ENCODE data around the gene MTIF2.
A peak's percentile ranks its signal among the peaks of the same experiment; 100 is the strongest.

The MTIF2 gene

DNA sequence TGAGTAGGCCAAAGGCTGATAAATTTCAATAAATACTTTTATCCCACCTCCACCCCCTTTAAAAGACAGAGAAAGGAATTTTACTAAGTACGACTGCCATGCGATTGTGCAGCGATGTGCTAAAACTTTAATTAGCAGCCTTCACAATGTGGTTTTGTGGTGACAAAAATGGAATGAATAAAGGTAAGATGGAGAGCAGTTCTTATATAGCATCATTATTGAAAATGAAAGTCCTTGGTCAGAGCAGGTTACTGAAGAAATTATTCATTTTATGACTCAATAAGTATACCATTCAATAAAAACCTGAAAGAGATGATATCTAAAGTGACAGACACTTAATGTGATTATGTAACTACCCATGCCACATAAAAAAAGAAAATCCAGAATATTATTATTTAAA, 33.2 kb upstream of the MTIF2 start:
- Histone ChIP-seq H4K20me1 (ENCODE audit: insufficient read depth) (no peaks in the 10 kb centered on the region), H2AFZ (ENCODE audit: low read depth) (no peak overlapping the region), H3K4me3 (IDR thresholded peaks at IDR 0.05; ENCODE audit: insufficient read depth, low read depth, low read length) (no peak overlapping the region), H3K27me3 (ENCODE audit: insufficient read depth, low read depth) (no peaks in the 10 kb centered on the region), H3K4me2 (no peak overlapping the region), H3K4me1 (ENCODE audit: low read depth, poor library complexity, severe bottlenecking) (peaks cover 12% of the 10 kb centered on the region), H3K36me3 (ENCODE audit: insufficient read depth) (no peaks in the 10 kb centered on the region), H3K79me2 (ENCODE audit: insufficient read depth, low read depth) (no peaks in the 10 kb centered on the region), H3K27ac (no peak overlapping the region), H3K9ac (no peak overlapping the region)
- TF ChIP-seq, protein P1, sequence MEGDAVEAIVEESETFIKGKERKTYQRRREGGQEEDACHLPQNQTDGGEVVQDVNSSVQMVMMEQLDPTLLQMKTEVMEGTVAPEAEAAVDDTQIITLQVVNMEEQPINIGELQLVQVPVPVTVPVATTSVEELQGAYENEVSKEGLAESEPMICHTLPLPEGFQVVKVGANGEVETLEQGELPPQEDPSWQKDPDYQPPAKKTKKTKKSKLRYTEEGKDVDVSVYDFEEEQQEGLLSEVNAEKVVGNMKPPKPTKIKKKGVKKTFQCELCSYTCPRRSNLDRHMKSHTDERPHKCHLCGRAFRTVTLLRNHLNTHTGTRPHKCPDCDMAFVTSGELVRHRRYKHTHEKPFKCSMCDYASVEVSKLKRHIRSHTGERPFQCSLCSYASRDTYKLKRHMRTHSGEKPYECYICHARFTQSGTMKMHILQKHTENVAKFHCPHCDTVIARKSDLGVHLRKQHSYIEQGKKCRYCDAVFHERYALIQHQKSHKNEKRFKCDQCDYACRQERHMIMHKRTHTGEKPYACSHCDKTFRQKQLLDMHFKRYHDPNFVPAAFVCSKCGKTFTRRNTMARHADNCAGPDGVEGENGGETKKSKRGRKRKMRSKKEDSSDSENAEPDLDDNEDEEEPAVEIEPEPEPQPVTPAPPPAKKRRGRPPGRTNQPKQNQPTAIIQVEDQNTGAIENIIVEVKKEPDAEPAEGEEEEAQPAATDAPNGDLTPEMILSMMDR (conservative IDR thresholded peaks at IDR 0.05; ENCODE audit: low read depth, low read length), result no peak

DNA sequence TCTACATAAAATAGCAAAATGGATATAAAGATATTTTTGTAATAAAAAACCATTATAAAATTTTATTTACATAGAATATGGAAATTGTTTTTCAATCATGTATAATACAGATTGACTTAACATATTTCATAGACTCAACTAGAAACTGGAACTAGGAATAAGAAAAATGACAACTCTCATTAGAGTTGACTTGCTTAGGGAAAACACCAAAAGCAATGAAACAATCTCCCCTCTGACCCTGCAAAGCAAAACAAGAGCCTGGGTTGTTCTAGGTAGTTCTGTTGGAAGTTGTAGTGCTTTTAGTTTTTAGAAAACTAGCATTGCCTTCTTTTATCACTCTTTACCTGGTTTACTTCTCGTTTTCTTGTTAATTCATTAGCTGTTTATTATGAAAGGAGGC, 32.2 kb upstream of the MTIF2 start:
- peaks cover 16% of the 10 kb centered on the region for H3K4me1 ChIP-seq (ENCODE audit: low read depth, poor library complexity, severe bottlenecking)
- no peak overlapping the region for H2AFZ ChIP-seq (ENCODE audit: low read depth)
- no peak overlapping the region for H3K4me2 ChIP-seq
- no peaks in the 10 kb centered on the region for H4K20me1 ChIP-seq (ENCODE audit: insufficient read depth)
- TF ChIP-seq, protein P1 (conservative IDR thresholded peaks at IDR 0.05; ENCODE audit: low read depth, low read length), result no peak
- H3K79me2 ChIP-seq (ENCODE audit: insufficient read depth, low read depth), result no peaks in the 10 kb centered on the region
- no peaks in the 10 kb centered on the region for H3K36me3 ChIP-seq (ENCODE audit: insufficient read depth)
- H3K27ac ChIP-seq, result no peak overlapping the region
- H3K9ac ChIP-seq, result no peak overlapping the region
- H3K4me3 ChIP-seq (IDR thresholded peaks at IDR 0.05; ENCODE audit: insufficient read depth, low read depth, low read length), result no peak overlapping the region
- no peaks in the 10 kb centered on the region for H3K27me3 ChIP-seq (ENCODE audit: insufficient read depth, low read depth)

DNA sequence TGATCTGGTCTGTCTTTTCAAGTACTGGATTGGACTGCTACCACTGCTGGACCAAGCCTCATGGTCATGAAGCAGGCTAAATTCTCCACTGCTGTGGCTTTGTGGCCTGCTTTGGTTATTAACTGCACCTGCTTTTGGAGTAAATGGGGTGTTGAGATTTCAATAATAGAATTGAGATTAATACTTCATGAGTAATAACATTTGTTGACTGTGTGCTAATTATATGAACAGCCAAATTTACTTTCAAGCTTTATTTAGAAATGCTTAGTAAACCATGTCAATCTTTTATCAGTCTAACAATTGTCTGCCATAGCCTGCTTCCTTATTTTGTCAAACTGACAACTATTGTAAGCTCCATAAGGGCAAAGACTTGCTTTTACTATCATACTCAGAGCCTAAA, 27.4 kb upstream of the MTIF2 start:
- Histone ChIP-seq H3K4me2 (no peak overlapping the region), H3K36me3 (ENCODE audit: insufficient read depth) (no peaks in the 10 kb centered on the region), H4K20me1 (ENCODE audit: insufficient read depth) (no peaks in the 10 kb centered on the region), H3K79me2 (ENCODE audit: insufficient read depth, low read depth) (no peaks in the 10 kb centered on the region), H3K27me3 (ENCODE audit: insufficient read depth, low read depth) (no peaks in the 10 kb centered on the region), H3K27ac (no peak overlapping the region), H3K9ac (no peak overlapping the region), H3K4me1 (ENCODE audit: low read depth, poor library complexity, severe bottlenecking) (peaks cover 5% of the 10 kb centered on the region), H2AFZ (ENCODE audit: low read depth) (no peak overlapping the region), H3K4me3 (IDR thresholded peaks at IDR 0.05; ENCODE audit: insufficient read depth, low read depth, low read length) (no peak overlapping the region)
- TF ChIP-seq, protein P1 (conservative IDR thresholded peaks at IDR 0.05; ENCODE audit: low read depth, low read length), result no peak

DNA sequence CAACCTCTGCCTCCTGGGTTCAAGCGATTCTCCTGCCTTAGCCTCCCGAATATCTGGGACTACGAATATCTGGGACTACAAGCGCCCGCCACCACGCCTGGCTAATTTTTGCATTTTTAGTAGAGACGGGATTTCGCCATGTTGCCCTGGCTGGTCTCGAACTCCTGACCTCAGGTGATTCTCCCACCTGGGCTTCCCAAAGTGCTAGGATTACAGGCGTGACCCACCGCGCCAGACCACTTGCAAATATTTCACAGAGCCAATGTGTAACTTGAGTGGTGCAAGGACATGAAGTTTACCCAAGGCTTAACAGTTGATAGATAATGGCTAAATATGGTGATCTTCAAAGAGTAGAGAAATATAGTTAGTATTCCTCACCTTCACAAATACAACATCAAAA, 14.1 kb upstream of the MTIF2 start:
- TF ChIP-seq, protein P1 (conservative IDR thresholded peaks at IDR 0.05; ENCODE audit: low read depth, low read length), result no peak
- Histone ChIP-seq H3K9ac (no peak overlapping the region), H2AFZ (ENCODE audit: low read depth) (no peak overlapping the region), H3K4me1 (ENCODE audit: low read depth, poor library complexity, severe bottlenecking) (peaks cover 12% of the 10 kb centered on the region), H3K27me3 (ENCODE audit: insufficient read depth, low read depth) (no peaks in the 10 kb centered on the region), H3K27ac (no peak overlapping the region), H3K4me2 (peak overlapping the region; percentile 78; the same call in 1 of the 2 replicates), H3K36me3 (ENCODE audit: insufficient read depth) (no peaks in the 10 kb centered on the region), H4K20me1 (ENCODE audit: insufficient read depth) (no peaks in the 10 kb centered on the region), H3K4me3 (IDR thresholded peaks at IDR 0.05; ENCODE audit: insufficient read depth, low read depth, low read length) (no peak overlapping the region), H3K79me2 (ENCODE audit: insufficient read depth, low read depth) (peaks cover 7% of the 10 kb centered on the region; the same call in 1 of the 2 replicates)
